HG03064 (cell line): ENCODE results near the gene SOX13.

ENCODE experiments used
- ATAC-seq: cut with Tn5 transposase; IDR thresholded peaks from one replicate; pipeline ENCODE4 v1.9.1; 2021; ENCODE audit warnings: low read depth; ENCODE audit not compliant: unreplicated experiment

SOX13 gene

GRCh38 chr1:204059970-204060369 is 12.9 kb upstream of the SOX13 start:
- no peak for ATAC-seq

- no peak for ATAC-seq
Observed at GRCh38 chr1:204062106-204062505, 10.8 kb upstream of the SOX13 start.

- no peak for ATAC-seq
Observed at GRCh38 chr1:204065174-204065985, 7.5 kb upstream of the SOX13 start.

- ATAC-seq = no peak
Observed at GRCh38 chr1:204065986-204066300, 7.0 kb upstream of the SOX13 start.

GRCh38 chr1:204067935-204068334 is 5.0 kb upstream of the SOX13 start:
- ATAC-seq = no peak

GRCh38 chr1:204069887-204070286 is 3.0 kb upstream of the SOX13 start:
- ATAC-seq = no peak

GRCh38 chr1:204070895-204071294 is 2.0 kb upstream of the SOX13 start:
- no peak for ATAC-seq

GRCh38 chr1:204073837-204074273 is 940 bp downstream of the SOX13 start:
- no peak for ATAC-seq

GRCh38 chr1:204074274-204075138 is 1.6 kb downstream of the SOX13 start:
- ATAC-seq = no peak

- ATAC-seq = no peak
Observed at GRCh38 chr1:204075139-204075521, 2.2 kb downstream of the SOX13 start.

- no peak for ATAC-seq
Observed at GRCh38 chr1:204075890-204076846, 3.3 kb downstream of the SOX13 start.

- no peak for ATAC-seq
Observed at GRCh38 chr1:204076891-204077290, 4.0 kb downstream of the SOX13 start.

GRCh38 chr1:204077979-204078696 is 5.2 kb downstream of the SOX13 start:
- no peak for ATAC-seq

- no peak for ATAC-seq
Observed at GRCh38 chr1:204079608-204079999, 6.7 kb downstream of the SOX13 start.

- ATAC-seq = no peak
Observed at GRCh38 chr1:204080163-204080903, 7.4 kb downstream of the SOX13 start.

- ATAC-seq = no peak
Observed at GRCh38 chr1:204081164-204081790, 8.4 kb downstream of the SOX13 start.

- ATAC-seq = no peak
Observed at GRCh38 chr1:204081791-204082513, 9.0 kb downstream of the SOX13 start.

- ATAC-seq = no peak
Observed at GRCh38 chr1:204083491-204083890, 10.6 kb downstream of the SOX13 start.
